OCI-LY3 (cell line): Measurements from ENCODE around the gene DVL2.
A peak's percentile ranks its signal among the peaks of the same experiment; 100 is the strongest.

Experiments
- H2AFZ ChIP-seq: fragments of 200-600, 300-600 bp; shearing (Covaris generic); 2 replicates; pipeline ENCODE4 v1.6.0; 2014; ENCODE audit warnings: antibody characterized with exemption, low read depth, low read length
- H3K27ac ChIP-seq: fragments of 200-600, 300-600 bp; sonication (generic); 2 replicates; pipeline ENCODE4 v1.5.1; 2014; ENCODE audit warnings: mild to moderate bottlenecking, low read length, moderate library complexity, mixed read lengths
- H3K27me3 ChIP-seq: fragments of 200-600, 300-600 bp; sonication (generic); 2 replicates; pipeline ENCODE4 v1.6.1; 2014; ENCODE audit warnings: low read depth, low read length, mixed read lengths
- H3K36me3 ChIP-seq: fragments of 200-600, 300-600 bp; sonication (generic); replicated peaks from 2 replicates; pipeline ENCODE3; 2014; ENCODE audit warnings: low read depth, low read length, mixed read lengths
- H3K4me1 ChIP-seq: fragments of 300-600, 200-600 bp; sonication (generic); 2 replicates; pipeline ENCODE4 v1.6.1; 2014; ENCODE audit warnings: low read length, mixed read lengths
- H3K4me2 ChIP-seq: fragments of 200-600, 300-600 bp; sonication (generic); 2 replicates; pipeline ENCODE4 v1.6.1; 2014; ENCODE audit warnings: low read length, mixed read lengths
- H3K4me3 ChIP-seq: fragments of 300-600, 200-600 bp; sonication (generic); 2 replicates; pipeline ENCODE4 v1.5.1; 2014; ENCODE audit warnings: antibody characterized with exemption, mild to moderate bottlenecking, low read length, moderate library complexity
- H3K79me2 ChIP-seq: fragments of 300-600, 200-600 bp; shearing (Covaris generic); 2 replicates; pipeline ENCODE4 v1.6.1; 2014; ENCODE audit warnings: mild to moderate bottlenecking, low read length, mixed read lengths
- H3K9ac ChIP-seq: fragments of 300-600, 200-600 bp; shearing (Covaris generic); 2 replicates; pipeline ENCODE4 v1.6.0; 2014; ENCODE audit warnings: mild to moderate bottlenecking, low read length, moderate library complexity
- H3K9me3 ChIP-seq: fragments of 200-600, 300-600 bp; shearing (Covaris generic); 2 replicates; pipeline ENCODE4 v1.6.1; 2014; ENCODE audit warnings: low read length, mixed read lengths; ENCODE audit not compliant: insufficient read depth
- H4K20me1 ChIP-seq: fragments of 200-600, 300-600 bp; sonication (generic); 2 replicates; pipeline ENCODE4 v1.6.1; 2016; ENCODE audit warnings: low read length, mixed read lengths; ENCODE audit not compliant: insufficient read depth
- CTCF ChIP-seq: fragments of 200-600, 300-600 bp; sonication (generic); IDR thresholded peaks from 2 replicates; pipeline ENCODE4 v1.5.1; 2014; ENCODE audit warnings: antibody characterized with exemption, low read length, low read depth
- EZH2phosphoT487 ChIP-seq: fragments of 200-600 bp; shearing (Covaris generic); IDR thresholded peaks from 2 replicates; pipeline ENCODE4 v1.6.1; 2018; ENCODE audit warnings: antibody characterized with exemption, mixed run types, low read depth

The DVL2 gene

GRCh38 chr17:7254511-7254910 is 20.2 kb upstream of the DVL2 start:
- peaks cover 32% of the 10 kb centered on the region for H3K79me2 ChIP-seq
- no peaks in the 10 kb centered on the region for H3K27me3 ChIP-seq
- H3K9me3 ChIP-seq = no peaks in the 10 kb centered on the region
- no peaks in the 10 kb centered on the region; the same call in 1 of the 2 replicates for H4K20me1 ChIP-seq
- H3K4me1 ChIP-seq = peaks cover 7% of the 10 kb centered on the region
- H2AFZ ChIP-seq = no peak overlapping the region
- no peak overlapping the region for H3K4me2 ChIP-seq
- peaks cover 13% of the 10 kb centered on the region for H3K36me3 ChIP-seq
- no peak for TF ChIP-seq EZH2phosphoT487
- TF ChIP-seq CTCF = no peak
- no peak overlapping the region for H3K4me3 ChIP-seq
- H3K27ac ChIP-seq = no peak overlapping the region
- no peak overlapping the region for H3K9ac ChIP-seq

- Histone ChIP-seq H3K27ac (peak overlapping the region; percentile 94), H3K9me3 (no peaks in the 10 kb centered on the region), H3K4me2 (peak overlapping the region; percentile 98), H3K79me2 (peaks cover 46% of the 10 kb centered on the region), H3K36me3 (peaks cover 16% of the 10 kb centered on the region), H3K9ac (peak overlapping the region; percentile 97), H3K4me1 (peaks cover 16% of the 10 kb centered on the region), H3K27me3 (no peaks in the 10 kb centered on the region), H3K4me3 (peak overlapping the region; percentile 98), H4K20me1 (peaks cover 8% of the 10 kb centered on the region), H2AFZ (no peak overlapping the region)
- no peak for TF ChIP-seq CTCF
- TF ChIP-seq EZH2phosphoT487 = no peak
Observed at GRCh38 chr17:7253082-7253481, 18.8 kb upstream of the DVL2 start.

GRCh38 chr17:7252176-7253043 is 18.1 kb upstream of the DVL2 start, which contains the start of gene ELP5:
Gene ELP5, plus strand, starts transcription at chr17:7252215. Its CDS starts 336 bp downstream, at chr17:7252551.
- Histone ChIP-seq H3K9ac (peak within 1 kb of the TSS; percentile 98), H3K27me3 (no peaks in the 10 kb centered on the region), H3K4me3 (peak within 1 kb of the TSS; percentile 98), H3K36me3 (peaks cover 16% of the 10 kb centered on the region), H3K9me3 (no peaks in the 10 kb centered on the region), H3K4me2 (peak within 1 kb of the TSS; percentile 98), H4K20me1 (peaks cover 8% of the 10 kb centered on the region), H3K4me1 (peaks cover 16% of the 10 kb centered on the region), H2AFZ (peak within 1 kb of the TSS; percentile 75), H3K79me2 (peaks cover 53% of the 10 kb centered on the region), H3K27ac (peak within 1 kb of the TSS; percentile 94)
- peak; percentile 38 for TF ChIP-seq CTCF
- TF ChIP-seq EZH2phosphoT487 = no peak

- no peaks in the 10 kb centered on the region for H3K27me3 ChIP-seq
- peaks cover 16% of the 10 kb centered on the region for H3K4me1 ChIP-seq
- peaks cover 59% of the 10 kb centered on the region for H3K79me2 ChIP-seq
- H2AFZ ChIP-seq = peak within 1 kb of the TSS; percentile 75
- H3K27ac ChIP-seq = peak within 1 kb of the TSS; percentile 94
- H3K9me3 ChIP-seq = no peaks in the 10 kb centered on the region
- H3K4me2 ChIP-seq = peak within 1 kb of the TSS; percentile 98
- peaks cover 8% of the 10 kb centered on the region for H4K20me1 ChIP-seq
- peak within 1 kb of the TSS; percentile 98 for H3K9ac ChIP-seq
- H3K36me3 ChIP-seq = peaks cover 16% of the 10 kb centered on the region
- TF ChIP-seq CTCF = no peak
- TF ChIP-seq EZH2phosphoT487 = no peak
- H3K4me3 ChIP-seq = peak within 1 kb of the TSS; percentile 98
Observed at GRCh38 chr17:7251661-7252175, 17.4 kb upstream of the DVL2 start, which contains the start of gene CTDNEP1. Gene CTDNEP1, minus strand, starts transcription at chr17:7251734. Its CDS starts 438 bp downstream, at chr17:7251296.
